OCI-LY7 (cell line): ENCODE data around the gene RRP15.

Source experiments
- EZH2phosphoT487 ChIP-seq: fragments of 200-600 bp; sonication (generic); IDR thresholded peaks from 2 replicates; pipeline ENCODE4 v1.6.1; 2018; ENCODE audit warnings: low read depth, borderline replicate concordance, mild to moderate bottlenecking, mixed run types, antibody characterized with exemption, low read length, moderate library complexity, mixed read lengths
- TF ChIP-seq, protein P1 (sequence below): fragments of 200-600 bp; sonication (generic); conservative IDR thresholded peaks from 2 replicates; pipeline ENCODE4 v1.5.1; 2014; ENCODE audit warnings: mild to moderate bottlenecking, antibody characterized with exemption, low read length, moderate library complexity, mixed read lengths

DNA sequence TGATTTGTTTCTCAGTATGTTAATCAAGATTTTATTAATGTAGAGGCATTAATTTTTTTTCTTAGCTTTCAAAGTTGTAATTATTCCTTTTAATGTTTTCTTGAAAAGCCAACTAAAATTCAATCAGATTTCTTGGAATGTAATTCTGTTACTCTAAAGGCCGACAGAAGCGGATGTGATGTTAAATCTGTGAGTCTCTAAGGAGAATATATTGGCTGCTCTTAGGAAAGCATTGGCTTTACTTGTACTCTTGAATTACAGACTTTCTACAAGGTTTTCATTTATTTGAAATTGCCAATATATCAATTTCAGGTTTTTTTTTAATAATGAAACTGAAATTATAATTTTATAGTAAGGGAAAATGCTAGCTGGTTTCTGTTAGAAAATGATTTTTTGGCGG lies 29.2 kb downstream of the RRP15 start:
- TF ChIP-seq, protein P1, sequence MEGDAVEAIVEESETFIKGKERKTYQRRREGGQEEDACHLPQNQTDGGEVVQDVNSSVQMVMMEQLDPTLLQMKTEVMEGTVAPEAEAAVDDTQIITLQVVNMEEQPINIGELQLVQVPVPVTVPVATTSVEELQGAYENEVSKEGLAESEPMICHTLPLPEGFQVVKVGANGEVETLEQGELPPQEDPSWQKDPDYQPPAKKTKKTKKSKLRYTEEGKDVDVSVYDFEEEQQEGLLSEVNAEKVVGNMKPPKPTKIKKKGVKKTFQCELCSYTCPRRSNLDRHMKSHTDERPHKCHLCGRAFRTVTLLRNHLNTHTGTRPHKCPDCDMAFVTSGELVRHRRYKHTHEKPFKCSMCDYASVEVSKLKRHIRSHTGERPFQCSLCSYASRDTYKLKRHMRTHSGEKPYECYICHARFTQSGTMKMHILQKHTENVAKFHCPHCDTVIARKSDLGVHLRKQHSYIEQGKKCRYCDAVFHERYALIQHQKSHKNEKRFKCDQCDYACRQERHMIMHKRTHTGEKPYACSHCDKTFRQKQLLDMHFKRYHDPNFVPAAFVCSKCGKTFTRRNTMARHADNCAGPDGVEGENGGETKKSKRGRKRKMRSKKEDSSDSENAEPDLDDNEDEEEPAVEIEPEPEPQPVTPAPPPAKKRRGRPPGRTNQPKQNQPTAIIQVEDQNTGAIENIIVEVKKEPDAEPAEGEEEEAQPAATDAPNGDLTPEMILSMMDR: no peak
- no peak for TF ChIP-seq EZH2phosphoT487
